GM06990 (cell line): ENCODE data around the gene RWDD3.

ENCODE experiments used
- DNase-seq: peaks from one replicate; pipeline ENCODE4 v3.0.0-alpha.2; 2011; ENCODE audit not compliant: insufficient read length; ENCODE audit errors: extremely low read depth
- H3K27me3 ChIP-seq: replicated peaks from 2 replicates; pipeline ENCODE4 v1.6.0; 2011; ENCODE audit warnings: low read length; ENCODE audit not compliant: control insufficient read depth, insufficient read depth
- H3K36me3 ChIP-seq: 2 replicates; pipeline ENCODE4 v1.5.1; 2011; ENCODE audit warnings: low read length; ENCODE audit not compliant: control insufficient read depth, insufficient read depth
- H3K4me3 ChIP-seq: replicated peaks from 2 replicates; pipeline ENCODE4 v1.5.1; 2011; ENCODE audit warnings: low read depth, mild to moderate bottlenecking, control low read depth, low read length
- TF ChIP-seq, protein P1 (sequence below): IDR thresholded peaks from 2 replicates; pipeline ENCODE4 v1.5.1; 2011; ENCODE audit warnings: low read length, control low read depth, mild to moderate bottlenecking, inconsistent platforms; ENCODE audit not compliant: insufficient read depth, poor library complexity, severe bottlenecking

RWDD3 gene

DNA sequence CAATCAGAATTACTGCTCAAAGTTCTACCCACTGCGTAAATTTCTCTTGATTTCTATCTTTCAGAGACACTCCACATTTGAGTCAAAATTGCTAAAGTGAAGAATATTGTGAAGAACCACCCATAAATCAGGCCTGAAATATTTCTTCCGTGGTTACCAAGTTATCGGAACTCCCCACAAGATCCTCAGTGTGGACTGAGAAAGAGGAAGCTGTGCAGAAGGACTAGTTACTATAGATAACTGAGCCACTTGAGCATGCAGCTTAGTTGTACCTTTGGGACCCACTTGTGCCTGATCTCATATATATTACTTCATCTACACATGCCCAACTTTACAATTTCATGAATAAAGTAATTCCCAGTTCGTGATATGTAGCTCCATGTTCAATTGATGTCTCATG, 18.4 kb downstream of the RWDD3 start:
- TF ChIP-seq, protein P1, sequence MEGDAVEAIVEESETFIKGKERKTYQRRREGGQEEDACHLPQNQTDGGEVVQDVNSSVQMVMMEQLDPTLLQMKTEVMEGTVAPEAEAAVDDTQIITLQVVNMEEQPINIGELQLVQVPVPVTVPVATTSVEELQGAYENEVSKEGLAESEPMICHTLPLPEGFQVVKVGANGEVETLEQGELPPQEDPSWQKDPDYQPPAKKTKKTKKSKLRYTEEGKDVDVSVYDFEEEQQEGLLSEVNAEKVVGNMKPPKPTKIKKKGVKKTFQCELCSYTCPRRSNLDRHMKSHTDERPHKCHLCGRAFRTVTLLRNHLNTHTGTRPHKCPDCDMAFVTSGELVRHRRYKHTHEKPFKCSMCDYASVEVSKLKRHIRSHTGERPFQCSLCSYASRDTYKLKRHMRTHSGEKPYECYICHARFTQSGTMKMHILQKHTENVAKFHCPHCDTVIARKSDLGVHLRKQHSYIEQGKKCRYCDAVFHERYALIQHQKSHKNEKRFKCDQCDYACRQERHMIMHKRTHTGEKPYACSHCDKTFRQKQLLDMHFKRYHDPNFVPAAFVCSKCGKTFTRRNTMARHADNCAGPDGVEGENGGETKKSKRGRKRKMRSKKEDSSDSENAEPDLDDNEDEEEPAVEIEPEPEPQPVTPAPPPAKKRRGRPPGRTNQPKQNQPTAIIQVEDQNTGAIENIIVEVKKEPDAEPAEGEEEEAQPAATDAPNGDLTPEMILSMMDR, result no peak
- H3K36me3 ChIP-seq, result no peaks in the 10 kb centered on the region

DNA sequence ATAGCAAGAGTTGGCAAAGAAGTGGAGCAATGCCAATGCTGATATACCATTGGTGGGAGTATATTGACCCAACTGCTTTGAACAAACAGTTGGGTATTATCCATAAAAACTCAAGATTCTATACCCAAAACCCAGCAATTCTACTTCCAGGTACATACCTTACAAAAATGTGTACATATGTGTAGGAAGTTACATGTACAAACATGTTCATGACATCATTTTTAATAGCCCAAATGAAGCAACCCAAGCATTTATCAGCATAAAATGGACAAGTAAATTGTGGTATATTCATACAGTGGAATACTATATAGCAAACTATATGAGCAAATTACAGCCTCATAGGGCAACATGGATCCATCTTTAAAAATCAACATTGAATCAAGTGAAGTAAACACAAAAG, 20.9 kb downstream of the RWDD3 start:
- TF ChIP-seq, protein P1, result no peak
- Histone ChIP-seq H3K36me3 (no peaks in the 10 kb centered on the region), H3K4me3 (no peak overlapping the region), H3K27me3 (no peaks in the 10 kb centered on the region)
- DNase-seq, result no peak

More for the DNA sequence above, 18.4 kb downstream of the RWDD3 start:
- H3K27me3 ChIP-seq, result no peaks in the 10 kb centered on the region
- no peak overlapping the region for H3K4me3 ChIP-seq
- no peak for DNase-seq

DNA sequence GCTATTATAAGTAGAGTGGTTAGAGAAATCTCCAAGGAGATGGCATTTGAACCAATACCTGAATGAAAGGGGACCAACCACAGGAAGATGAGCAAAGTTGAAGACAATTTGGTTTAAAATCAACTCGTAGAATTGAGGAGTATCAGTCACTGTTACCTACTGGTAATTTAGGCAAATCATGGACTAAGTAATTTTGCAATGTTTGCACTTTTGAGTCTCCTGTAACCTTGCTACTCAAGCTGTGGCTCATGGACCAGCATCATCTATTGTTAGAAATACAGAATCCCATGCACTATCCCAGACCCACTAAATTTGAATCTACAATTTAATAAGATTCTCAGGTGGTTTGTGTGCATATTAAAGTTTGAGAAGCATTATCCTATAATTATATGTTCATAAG, 21.8 kb downstream of the RWDD3 start:
- TF ChIP-seq, protein P1, result no peak
- no peak for DNase-seq
- H3K4me3 ChIP-seq, result no peak overlapping the region
- H3K36me3 ChIP-seq, result no peaks in the 10 kb centered on the region
- no peaks in the 10 kb centered on the region for H3K27me3 ChIP-seq

DNA sequence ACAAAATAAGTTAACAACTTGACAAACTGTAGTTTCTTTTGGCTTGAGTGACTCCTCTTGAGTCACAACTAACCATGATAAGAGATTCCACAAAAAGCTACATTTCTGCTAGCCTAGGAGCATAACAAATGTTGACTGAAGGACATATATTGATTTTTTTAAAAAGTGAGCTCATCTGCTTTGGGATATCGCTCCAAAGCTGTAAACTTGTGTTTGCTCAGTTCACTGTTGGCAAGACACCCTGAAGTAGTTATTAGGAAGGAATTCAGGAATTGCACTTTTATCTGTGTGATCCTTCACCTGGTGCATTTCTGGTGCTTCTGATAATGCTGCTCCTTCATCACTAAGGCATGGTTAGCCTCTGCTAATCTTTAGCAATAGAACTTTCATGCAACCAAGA, 23.7 kb downstream of the RWDD3 start:
- TF ChIP-seq, protein P1, result no peak
- Histone ChIP-seq H3K27me3 (no peaks in the 10 kb centered on the region), H3K36me3 (no peaks in the 10 kb centered on the region), H3K4me3 (no peak overlapping the region)
- DNase-seq, result no peak

DNA sequence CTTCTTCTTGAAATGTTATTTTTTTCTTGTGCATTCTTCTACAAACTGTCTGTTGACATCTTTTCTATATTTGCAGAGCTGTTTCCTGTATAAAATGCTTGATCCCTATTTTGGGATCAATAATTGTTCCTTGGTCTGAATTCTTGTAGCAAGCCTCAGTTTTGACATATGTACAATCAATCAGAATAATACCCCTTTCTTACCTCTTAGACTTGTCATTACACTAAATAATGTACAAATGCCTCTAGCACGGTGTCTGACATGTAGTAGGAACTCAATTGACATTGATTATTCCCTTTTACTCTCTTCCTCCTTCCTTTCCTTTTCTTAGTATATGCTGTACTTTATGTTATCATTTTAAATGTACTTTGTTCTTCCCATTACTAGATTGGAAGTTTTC, 25.2 kb downstream of the RWDD3 start:
- DNase-seq, result no peak
- Histone ChIP-seq H3K27me3 (no peaks in the 10 kb centered on the region), H3K36me3 (no peaks in the 10 kb centered on the region), H3K4me3 (no peak overlapping the region)
- TF ChIP-seq, protein P1, result no peak

DNA sequence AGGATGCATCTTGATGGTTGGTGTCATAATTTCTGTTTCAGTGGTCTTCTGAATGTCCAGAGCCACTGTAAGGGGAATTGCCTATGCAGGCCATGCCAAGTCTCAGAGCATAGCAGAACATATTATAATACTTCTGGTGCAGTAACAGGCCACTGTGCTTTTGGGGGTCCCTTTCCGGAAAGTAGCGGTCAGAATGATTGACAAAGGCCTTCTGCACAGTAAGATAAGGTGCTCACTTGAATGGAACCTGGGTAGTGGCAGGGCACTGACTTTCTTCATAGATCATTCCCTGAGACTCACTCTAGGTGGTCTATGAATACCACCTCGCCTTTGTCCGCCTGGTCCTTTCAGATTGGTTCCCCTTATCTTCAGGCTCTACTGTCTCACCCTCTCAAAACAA, 28.9 kb downstream of the RWDD3 start:
- TF ChIP-seq, protein P1, result no peak
- Histone ChIP-seq H3K27me3 (no peaks in the 10 kb centered on the region), H3K36me3 (no peaks in the 10 kb centered on the region), H3K4me3 (no peak overlapping the region)
- no peak for DNase-seq
